ENCODE data around the gene TMEM184A. TPM values are rescaled to one million over a fixed set of nuclear protein-coding genes. Genes with fewer than 3 reads are reported as not detected.
"Not testable (repeated sequence)": the region's sequence is repeated elsewhere in the genome, so short reads cannot be mapped to it uniquely, and the experiment has no call there.

The TMEM184A gene
- total RNA-seq, 1 donor from 2014 or later = 0.22 TPM

- no peak for ATAC-seq
- intact Hi-C loops (cut with micrococcal nuclease) = no loop called here
- DNase-seq = no peak
These were observed 35.9 kb upstream of the TMEM184A start for GRCh38 chr7:1591876-1592275.

GRCh38 chr7:1591396-1591795 lies 35.4 kb upstream of the TMEM184A start:
- DNase-seq = no peak
- ATAC-seq = no peak
- intact Hi-C loops (cut with micrococcal nuclease) = no loop called here

- ATAC-seq (no peak), DNase-seq (no peak)
- intact Hi-C loops (cut with micrococcal nuclease) = no loop called here
These were observed 34.9 kb upstream of the TMEM184A start for GRCh38 chr7:1590887-1591286.

DNA sequence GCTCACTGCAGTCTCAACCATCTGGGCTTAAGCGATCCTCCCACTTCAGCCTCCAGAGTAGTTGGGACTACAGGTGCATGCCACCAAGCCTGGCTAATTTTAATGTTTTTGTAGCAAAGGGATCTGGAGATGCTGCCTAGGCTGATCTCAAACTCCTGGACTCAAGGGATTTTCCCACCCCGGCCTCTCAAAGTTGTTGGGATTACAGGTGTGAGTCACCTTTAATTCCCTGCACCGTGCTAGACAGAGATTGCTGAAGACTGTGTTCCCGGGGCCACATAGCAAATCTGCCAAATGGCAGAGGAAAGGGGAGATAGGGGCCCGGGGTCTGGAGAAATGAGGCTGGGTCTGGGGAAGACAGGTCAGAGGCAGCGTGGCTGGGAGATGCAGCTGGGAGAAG lies 34.5 kb upstream of the TMEM184A start:
- no peak for DNase-seq
- intact Hi-C loops (cut with micrococcal nuclease) = no loop called here
- ATAC-seq = no peak

- intact Hi-C loops (cut with micrococcal nuclease) = no loop called here
- ATAC-seq = no peak
- DNase-seq = no peak
These were observed 33.0 kb upstream of the TMEM184A start for GRCh38 chr7:1588978-1589377.

DNA sequence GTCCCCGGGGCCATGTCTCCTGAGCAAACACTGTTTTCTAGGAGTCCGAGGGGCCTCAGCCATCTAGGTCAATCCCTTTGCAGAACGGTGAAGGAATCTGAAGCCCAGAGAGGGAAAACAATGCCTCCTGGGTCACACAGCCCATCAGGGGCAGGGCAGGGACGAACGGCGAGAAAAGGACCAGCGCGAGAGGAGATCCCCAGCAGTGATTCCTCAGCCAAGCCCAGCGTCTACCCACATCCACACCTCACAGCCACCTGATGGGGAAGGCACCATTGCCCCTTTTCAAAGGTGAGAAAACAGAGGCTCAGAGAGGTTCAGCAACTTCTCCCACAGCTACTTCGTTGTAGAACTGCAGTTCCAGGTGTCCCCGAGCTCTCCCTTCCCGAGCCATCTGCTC lies 31.7 kb upstream of the TMEM184A start:
- DNase-seq = no peak
- no peak for ATAC-seq
- intact Hi-C loops (cut with micrococcal nuclease) = no loop called here

DNA sequence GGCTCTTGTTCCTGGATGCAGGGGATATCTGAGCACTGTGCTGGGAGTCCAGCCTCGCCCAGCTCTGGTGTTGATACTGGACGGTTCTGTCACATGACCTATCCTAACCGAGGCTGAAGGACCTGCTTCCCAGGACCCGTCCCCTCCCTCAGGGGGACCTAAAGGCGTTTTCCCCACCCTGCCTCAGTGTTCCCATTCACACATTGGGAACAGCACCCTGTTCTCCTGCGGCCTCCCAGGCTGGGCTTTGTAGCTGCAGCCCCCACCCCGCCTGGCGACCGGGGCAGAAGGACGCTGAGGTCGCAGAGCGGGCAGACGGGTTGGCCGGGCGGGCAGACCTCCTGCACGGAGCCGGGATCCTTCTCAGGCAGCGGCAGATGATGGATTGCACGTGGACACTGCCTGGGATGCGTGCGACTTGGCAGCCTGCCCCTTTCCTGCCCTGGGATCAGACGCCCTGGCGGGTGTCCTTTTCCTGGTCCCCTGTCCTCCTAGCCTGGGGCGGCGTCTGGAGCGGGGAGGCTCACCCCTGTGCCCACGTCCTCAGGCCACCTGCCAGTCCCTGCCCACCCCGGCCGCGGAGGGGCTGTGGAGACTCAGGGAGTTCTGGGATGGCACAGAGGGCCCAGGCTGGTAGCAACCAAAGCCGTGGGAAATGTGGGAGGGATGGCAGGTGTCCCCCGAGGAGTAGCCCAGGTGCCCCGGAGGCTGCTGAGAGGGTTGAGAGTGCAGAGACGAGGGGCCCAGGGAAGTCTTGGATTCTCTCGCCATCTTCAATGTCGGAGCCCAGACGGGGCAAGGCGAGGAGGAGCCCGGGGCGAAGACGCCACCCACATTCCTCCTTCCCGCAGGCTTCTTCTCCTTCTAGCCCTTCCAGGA lies 31.1 kb upstream of the TMEM184A start:
- DNase-seq = no peak
- no peak for ATAC-seq
- intact Hi-C loops (cut with micrococcal nuclease) = no loop called here

DNA sequence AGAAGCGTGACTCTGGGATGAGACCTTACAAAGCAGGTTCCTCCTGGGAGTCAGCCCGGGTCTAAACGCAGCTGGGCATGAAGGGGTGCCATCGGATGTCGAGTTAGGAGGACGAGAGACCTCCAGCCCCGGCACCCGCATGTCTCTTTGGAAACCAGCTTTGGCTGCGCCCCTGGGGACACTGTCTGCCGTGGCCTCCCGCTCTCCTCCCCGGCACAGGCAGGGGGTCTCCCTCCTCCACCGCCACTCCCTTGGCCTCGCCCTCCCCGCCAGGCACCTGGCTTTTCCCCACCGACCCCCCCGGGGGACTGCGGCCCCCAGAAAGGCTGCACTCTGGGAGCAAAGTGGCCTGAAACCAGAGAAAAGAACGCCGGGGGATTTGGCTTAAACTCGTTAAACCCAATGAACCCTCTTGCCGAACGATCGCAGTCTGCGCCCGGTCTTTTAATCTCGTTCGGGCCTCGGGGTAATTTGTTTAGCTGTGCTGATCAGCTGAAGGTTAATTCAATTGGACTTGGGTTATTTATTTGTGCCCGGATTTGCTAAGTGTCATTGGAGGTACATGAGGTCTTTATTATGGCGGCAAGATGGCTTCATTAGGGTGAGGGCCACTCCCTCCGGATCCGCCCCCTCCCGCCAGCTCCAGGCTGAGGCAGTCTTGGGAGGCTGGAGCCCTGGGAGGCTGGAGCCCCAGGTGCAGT lies 30.3 kb upstream of the TMEM184A start:
- intact Hi-C loops (cut with micrococcal nuclease) = no loop called here
- no peak for DNase-seq
- ATAC-seq = no peak

DNA sequence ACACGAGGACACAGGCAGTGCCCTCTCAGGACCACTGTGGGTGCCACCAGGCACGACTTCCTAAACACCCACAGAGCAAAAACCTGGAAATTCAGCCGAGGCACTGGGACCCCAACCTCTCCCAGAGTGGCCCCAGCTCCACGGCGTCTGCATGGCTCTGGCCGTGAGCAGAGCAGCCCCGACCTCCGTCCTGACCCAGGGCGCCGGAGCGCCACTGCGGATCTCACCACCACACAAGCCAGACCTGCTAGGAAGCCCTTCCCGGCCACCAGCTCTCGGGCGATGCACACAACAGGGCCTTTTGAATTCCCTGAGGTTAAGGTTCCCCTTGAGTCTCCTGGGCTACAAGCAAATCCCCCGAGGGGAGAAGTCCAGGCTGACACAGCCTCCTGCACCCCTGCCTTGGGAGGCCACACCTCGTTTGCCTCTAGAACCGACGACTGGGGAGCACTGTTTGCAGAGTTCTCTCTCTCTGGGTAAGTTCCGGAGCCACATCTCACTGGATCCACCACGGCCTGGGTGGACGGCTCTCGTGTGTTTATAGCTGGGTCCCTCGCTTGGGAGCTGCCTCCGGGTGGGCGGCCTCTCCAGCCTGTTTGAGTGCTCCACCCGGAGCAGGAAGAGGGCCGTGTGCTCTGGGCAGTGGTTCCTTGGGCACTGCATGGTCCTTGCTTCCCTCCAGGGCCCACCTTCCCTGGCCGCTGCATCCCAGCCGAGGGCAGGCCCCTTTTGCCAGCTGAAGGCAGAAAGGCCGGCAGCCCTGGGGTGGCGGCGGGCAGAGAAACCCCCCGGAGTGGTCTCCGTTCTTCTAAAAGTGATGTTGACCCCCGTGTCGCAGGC lies 29.4 kb upstream of the TMEM184A start:
- DNase-seq (no peak), ATAC-seq (no peak)
- intact Hi-C loops (cut with micrococcal nuclease) = no loop called here

DNA sequence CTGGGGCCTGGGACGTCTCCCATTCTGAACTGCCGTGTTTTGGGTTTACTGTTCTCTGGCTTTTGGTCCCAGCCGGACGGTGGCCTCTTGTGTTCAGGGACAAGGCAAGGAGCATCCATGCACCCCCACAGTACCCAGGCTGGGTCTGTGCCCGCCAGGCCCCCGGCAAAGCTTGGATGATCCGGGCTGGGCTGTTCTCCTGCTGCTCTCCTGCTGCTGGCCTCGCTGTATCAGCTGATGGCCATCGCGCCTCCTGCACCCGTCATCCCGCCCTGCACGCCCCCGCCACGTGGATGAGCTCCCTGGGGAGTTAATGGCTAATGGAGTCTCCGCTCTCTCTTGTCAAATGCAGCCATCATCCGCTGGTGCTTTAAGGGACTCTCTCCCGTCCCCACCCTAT lies 28.7 kb upstream of the TMEM184A start:
- DNase-seq (no peak), ATAC-seq (no peak)
- intact Hi-C loops (cut with micrococcal nuclease) = no loop called here

DNA sequence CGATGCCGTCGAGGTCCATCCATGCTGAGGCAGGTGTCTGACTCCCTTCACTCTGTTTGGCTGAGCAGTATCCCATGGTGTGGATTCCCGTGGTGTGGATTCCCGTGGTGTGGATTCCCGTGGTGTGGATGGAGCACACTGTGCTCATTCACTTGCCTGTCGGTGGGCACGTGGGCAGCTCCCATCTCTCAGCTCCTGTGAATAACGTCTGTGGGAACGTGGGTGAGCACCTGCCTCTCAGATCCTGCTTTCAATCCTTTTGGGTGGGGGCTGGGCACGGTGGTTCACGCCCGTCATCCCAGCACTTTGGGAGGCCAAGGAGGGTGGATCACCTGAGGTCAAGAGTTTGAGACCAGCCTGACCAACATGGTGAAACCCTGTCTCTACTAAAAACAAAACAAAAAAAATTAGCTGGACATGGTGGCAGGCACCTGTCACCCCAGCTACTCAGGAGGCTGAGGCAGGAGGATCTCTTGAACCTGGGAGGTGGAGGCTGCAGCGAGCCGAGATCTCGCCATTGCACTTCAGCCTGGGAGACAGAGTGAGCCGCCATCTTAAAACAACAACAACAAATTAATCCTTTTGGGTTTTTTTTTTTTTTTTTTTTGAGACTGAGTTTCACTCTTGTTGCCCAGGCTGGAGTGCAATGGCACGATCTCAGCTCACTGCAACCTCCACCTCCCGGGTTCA lies 27.4 kb upstream of the TMEM184A start:
- intact Hi-C loops (cut with micrococcal nuclease); DNase-seq; ATAC-seq: not testable (repeated sequence)

DNA sequence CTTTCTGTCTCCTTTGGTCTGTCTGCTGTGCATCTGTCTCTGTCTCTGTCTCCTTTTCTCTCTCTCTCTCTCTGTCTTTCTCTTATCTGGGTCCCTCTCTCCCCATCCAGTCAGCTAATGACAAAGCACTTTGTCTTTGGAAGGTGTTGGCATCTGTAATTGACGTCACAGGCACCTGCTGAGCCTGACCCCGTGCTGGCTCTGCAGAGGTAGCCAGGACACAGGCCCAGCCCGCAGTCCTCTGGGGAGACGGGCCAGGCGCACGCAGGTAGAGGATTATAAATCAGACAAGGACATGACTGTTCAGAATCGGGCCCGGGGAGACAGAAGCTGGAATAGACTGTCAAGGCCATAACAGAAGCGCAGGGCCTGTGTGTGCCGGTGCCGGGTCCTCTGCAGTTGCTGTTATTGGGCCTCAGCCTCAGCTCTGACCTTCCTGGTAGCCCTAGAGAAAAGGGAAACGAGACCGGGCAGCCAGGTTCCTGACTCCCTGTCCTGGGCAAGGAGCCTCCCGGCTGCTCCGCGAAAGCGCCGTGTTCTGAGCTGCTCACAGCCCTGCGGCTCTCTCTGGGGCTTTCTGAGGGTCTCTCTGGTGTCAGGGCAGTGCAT lies 24.5 kb upstream of the TMEM184A start:
- intact Hi-C loops (cut with micrococcal nuclease) = no loop called here
- peak; percentile 78 for ATAC-seq

DNA sequence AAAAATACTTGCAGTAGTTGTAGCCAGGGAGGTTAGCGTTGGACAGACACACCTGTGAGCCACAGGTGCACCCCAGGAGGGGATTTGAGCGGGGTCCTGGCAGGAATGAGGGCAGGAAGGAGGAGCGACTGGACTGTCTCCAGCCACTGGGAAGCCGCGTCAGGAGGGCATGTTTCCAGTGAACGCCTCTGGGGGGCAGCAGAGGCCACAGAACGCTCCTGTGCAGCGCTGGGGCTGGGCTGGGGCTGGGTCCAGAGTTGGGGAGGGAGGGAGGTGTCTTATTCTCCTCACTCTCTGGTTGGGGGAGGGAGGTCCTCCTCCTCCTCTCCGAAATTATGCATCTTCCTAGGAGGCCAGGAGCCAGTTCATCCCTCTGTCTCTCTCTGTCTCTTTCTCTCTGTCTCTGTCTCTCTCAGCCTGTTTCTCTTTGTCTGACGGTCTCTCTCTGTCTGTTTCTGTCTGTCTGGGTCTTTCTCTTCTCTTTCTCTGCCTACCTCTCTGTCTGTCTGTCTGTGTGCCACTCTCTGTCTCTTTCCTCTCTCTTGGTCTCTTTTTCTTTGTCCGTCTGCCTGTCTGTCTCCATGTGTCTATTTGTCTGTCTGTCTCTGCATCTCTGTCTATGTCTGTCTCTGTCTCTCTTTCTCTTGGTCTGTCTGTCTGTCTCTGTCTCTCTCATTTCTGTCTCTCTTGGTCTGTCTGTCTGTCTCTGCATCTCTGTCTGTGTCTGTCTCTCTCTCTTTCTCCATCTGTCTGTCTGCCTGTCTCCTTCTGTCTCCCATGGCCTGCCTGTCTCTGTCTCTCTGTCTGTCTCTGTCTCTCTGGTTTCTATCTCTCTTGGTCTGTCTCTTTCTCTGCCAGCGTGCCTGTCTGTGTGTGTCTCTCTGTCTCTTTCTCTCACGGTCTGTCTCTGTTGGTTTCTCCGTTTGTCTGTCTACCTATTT lies 23.7 kb upstream of the TMEM184A start:
- peak; percentile 81 for DNase-seq
- intact Hi-C loops (cut with micrococcal nuclease) = no loop called here
- ATAC-seq = peak; percentile 94

More for the DNA sequence above, 24.5 kb upstream of the TMEM184A start:
- peak; percentile 52 for DNase-seq

GRCh38 chr7:1578513-1578912 lies 22.5 kb upstream of the TMEM184A start:
- no peak for ATAC-seq
- intact Hi-C loops (cut with micrococcal nuclease) = no loop called here
- DNase-seq = no peak

GRCh38 chr7:1576521-1577253 lies 20.7 kb upstream of the TMEM184A start:
- intact Hi-C loops (cut with micrococcal nuclease) = no loop called here
- DNase-seq = peak; percentile 10
- no peak for ATAC-seq

- DNase-seq (no peak), ATAC-seq (no peak)
- intact Hi-C loops (cut with micrococcal nuclease) = no loop called here
These were observed 19.8 kb upstream of the TMEM184A start for GRCh38 chr7:1575809-1576208.

All from left ventricle myocardium superior (tissue), 1 donor.